GM08714 (cell line): ENCODE results near the gene ACSL5.

Experiments used
- H3K4me3 ChIP-seq: fragments of 200-500 bp; sonication (Bioruptor generic); 2 replicates; pipeline ENCODE4 v1.5.1; 2014; ENCODE audit warnings: mild to moderate bottlenecking, low read length, inconsistent platforms
- ZNF274 ChIP-seq: IDR thresholded peaks from 2 replicates; pipeline ENCODE4 v1.6.1; 2012; ENCODE audit warnings: mild to moderate bottlenecking, low read depth, low read length

Gene ACSL5

DNA sequence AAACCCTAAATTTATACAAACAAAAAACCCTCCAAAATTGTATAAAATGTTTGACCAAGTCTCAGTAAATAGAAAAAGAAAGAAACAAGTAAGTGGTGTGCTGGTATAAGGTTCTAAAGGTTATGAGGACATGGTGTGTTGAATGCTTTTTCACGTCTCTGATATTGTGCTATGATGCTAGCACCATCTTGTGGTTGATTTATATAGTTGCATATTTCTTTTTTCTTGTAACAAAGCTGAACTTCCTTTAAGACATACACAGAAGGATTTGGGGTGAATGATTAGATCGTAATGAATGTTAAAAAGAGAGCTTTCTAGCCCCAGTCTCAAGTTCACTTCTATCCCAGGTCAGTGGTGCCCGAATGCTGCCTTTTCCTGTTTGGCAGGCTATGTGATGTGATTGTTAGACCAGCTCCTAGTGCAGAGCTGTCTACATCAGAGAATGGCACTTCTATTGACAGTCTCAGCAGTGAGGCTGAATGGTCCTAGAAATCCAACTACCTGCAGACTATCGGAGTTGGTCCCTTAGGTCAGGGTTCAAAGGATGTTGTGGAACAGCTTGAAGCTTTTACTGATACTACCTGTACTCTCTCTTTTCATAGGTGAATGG, 98.1 kb downstream of the ACSL5 start:
- TF ChIP-seq ZNF274, result no peak
- H3K4me3 ChIP-seq, result no peak overlapping the region

- no peak overlapping the region for H3K4me3 ChIP-seq
- TF ChIP-seq ZNF274, result no peak
Measured at GRCh38 chr10:112475575-112476218, 101.8 kb downstream of the ACSL5 start.
